Transverse colon (tissue), 3 donors: Measurements from ENCODE around the gene RASGRP2.

Experiments used
- EP300 ChIP-seq: sonication (generic); formaldehyde crosslinking; IDR thresholded peaks from one replicate; pipeline ENCODE4 v1.6.1; 2017; ENCODE audit warnings: antibody characterized with exemption, low read depth
- TF ChIP-seq, protein P1 (sequence below), 5 experiments: fragments of 200-600 bp in 3 of 5; fragments of 450-650 bp in 2 of 5; sonication (generic) in 3 of 5; IDR thresholded peaks; 1 replicate in 2 of 5; 2 replicates in 3 of 5; pipeline ENCODE4 v1.5.1; 2016 to 2017; ENCODE audit warnings: antibody characterized with exemption in 5 of 5, inconsistent platforms in 3 of 5, mild to moderate bottlenecking in 2 of 5, moderate library complexity in 1 of 5

DNA sequence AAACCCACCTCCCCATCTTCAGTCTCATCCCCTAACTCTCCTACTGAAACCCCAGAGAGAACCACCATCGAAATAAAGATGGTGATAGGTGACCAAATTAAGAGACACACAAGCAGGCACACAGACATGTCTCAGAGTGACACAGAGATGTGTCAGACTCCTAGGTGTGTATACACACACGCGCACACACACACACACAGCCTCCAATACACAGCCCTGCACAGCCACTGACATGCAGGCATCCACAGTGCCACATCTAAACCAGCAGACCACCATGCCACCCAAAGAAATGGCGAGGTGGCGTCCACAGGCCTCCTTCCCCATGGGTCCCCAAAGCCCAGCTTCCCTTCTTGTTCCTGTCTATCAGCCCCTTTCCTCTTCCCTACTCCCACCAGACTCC lies 48.4 kb downstream of the RASGRP2 start:
- no peak for TF ChIP-seq EP300
- TF ChIP-seq, protein P1, sequence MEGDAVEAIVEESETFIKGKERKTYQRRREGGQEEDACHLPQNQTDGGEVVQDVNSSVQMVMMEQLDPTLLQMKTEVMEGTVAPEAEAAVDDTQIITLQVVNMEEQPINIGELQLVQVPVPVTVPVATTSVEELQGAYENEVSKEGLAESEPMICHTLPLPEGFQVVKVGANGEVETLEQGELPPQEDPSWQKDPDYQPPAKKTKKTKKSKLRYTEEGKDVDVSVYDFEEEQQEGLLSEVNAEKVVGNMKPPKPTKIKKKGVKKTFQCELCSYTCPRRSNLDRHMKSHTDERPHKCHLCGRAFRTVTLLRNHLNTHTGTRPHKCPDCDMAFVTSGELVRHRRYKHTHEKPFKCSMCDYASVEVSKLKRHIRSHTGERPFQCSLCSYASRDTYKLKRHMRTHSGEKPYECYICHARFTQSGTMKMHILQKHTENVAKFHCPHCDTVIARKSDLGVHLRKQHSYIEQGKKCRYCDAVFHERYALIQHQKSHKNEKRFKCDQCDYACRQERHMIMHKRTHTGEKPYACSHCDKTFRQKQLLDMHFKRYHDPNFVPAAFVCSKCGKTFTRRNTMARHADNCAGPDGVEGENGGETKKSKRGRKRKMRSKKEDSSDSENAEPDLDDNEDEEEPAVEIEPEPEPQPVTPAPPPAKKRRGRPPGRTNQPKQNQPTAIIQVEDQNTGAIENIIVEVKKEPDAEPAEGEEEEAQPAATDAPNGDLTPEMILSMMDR (IDR thresholded peaks at IDR 0.05) = no peak
